ENCODE measurements around the gene FAM78A. TPM values are rescaled to one million over a fixed set of nuclear protein-coding genes. Genes with fewer than 3 reads are reported as not detected.
A peak's percentile ranks its signal among the peaks of the same experiment; 100 is the strongest.

FAM78A gene
- polyA plus RNA-seq, 1 experiment: 0.40 TPM

DNA sequence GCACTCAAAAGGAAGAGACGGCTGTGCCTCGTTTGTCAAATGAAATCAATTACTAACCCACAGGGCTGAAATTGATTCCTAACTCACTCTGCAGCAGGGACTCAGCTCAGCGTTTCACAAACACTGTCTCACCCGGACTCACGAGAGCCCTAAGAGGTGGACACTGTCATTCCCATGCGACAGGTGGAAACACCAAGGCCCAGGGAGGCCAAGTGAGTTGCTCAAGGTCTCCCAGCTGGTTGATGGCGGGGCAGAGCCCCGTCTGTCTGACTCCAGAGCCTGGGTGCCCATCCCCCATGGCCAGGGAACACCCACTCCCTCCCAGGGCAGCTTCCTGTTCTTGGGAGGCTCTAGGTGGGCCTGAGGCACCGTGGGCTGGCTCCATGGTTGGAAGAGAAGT lies 11.9 kb upstream of the FAM78A start:
- POLR2A ChIA-PET: no interaction called here
- no peak for TF ChIP-seq CTCF (IDR thresholded peaks at IDR 0.05; ENCODE audit: low read depth, low read length)
- Histone ChIP-seq H3K27ac (ENCODE audit: low read depth, low read length) (no peak overlapping the region), H3K9me3 (ENCODE audit: control insufficient read depth, insufficient read depth, low read length) (no peaks in the 10 kb centered on the region; the same call in 1 of the 2 replicates), H3K27me3 (ENCODE audit: control insufficient read depth, insufficient read depth, low read length) (peaks cover 11% of the 10 kb centered on the region), H3K4me3 (ENCODE audit: low read depth, low read length) (no peak overlapping the region)
- DNase-seq (ENCODE audit: low read depth, low spot score): no peak
- CTCF ChIA-PET: interaction anchor here (1.6 kb wide), 1 partner anchor 109 kb away, joined by 4 read pairs; no protein-coding TSS in a partner anchor

DNA sequence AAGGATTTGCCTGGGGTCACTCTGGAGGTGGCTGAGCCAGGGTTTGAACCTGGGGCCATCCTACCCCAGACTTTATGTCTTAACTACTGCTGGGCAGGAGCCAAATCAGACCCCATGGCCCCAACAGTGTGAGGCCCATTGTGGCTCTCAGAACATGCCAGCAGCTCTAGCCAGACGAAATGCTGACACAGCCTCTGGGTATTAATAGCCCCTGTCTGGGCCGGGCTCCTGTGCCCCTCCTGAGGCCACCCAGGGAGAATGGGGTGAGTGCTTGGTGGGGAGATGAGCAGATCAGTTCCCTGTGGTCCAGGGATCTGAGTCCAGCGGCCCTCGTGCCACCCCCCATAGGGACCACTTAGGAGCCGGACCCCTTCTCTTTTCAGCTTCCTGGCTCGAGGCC lies 11.0 kb upstream of the FAM78A start:
- peaks cover 16% of the 10 kb centered on the region for H3K27me3 ChIP-seq (ENCODE audit: control insufficient read depth, insufficient read depth, low read length)
- no peak for TF ChIP-seq CTCF (IDR thresholded peaks at IDR 0.05; ENCODE audit: low read depth, low read length)
- ChIA-PET CTCF (no interaction called here), POLR2A (no interaction called here)
- H3K27ac ChIP-seq (ENCODE audit: low read depth, low read length): no peak overlapping the region
- H3K4me3 ChIP-seq (ENCODE audit: low read depth, low read length): no peak overlapping the region
- no peak for DNase-seq (ENCODE audit: low read depth, low spot score)
- H3K9me3 ChIP-seq (ENCODE audit: control insufficient read depth, insufficient read depth, low read length): no peaks in the 10 kb centered on the region; the same call in 1 of the 2 replicates

DNA sequence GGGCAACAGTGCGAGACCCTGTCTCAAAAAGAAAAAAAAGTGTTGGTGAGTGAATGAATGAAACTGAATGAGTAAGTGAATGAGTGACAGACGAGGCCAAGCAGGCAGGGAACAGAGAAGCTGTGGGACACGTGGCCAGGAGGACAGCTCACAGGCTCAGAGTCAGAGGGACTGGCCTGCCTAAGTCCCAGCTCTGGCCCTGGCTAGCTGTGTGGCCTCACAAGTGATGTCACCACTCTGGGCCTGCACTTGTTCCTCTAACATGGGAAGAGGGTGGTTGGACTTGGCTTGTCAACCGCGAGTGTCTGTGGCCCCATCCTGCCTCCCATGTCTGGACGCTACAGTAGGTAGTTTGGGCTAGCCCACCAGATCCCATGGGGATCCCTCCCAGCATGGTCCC lies 8.5 kb upstream of the FAM78A start:
- Histone ChIP-seq H3K27me3 (ENCODE audit: control insufficient read depth, insufficient read depth, low read length) (peaks cover 38% of the 10 kb centered on the region), H3K4me3 (ENCODE audit: low read depth, low read length) (no peak overlapping the region), H3K27ac (ENCODE audit: low read depth, low read length) (no peak overlapping the region), H3K9me3 (ENCODE audit: control insufficient read depth, insufficient read depth, low read length) (no peaks in the 10 kb centered on the region; the same call in 1 of the 2 replicates)
- TF ChIP-seq CTCF (IDR thresholded peaks at IDR 0.05; ENCODE audit: low read depth, low read length): no peak
- no peak for DNase-seq (ENCODE audit: low read depth, low spot score)
- ChIA-PET CTCF (no interaction called here), POLR2A (no interaction called here)

- ChIA-PET CTCF (no interaction called here), POLR2A (no interaction called here)
- TF ChIP-seq CTCF (IDR thresholded peaks at IDR 0.05; ENCODE audit: low read depth, low read length): no peak
- no peak overlapping the region for H3K27ac ChIP-seq (ENCODE audit: low read depth, low read length)
- H3K4me3 ChIP-seq (ENCODE audit: low read depth, low read length): peak overlapping the region; percentile 36; the same call in 1 of the 2 replicates
- H3K27me3 ChIP-seq (ENCODE audit: control insufficient read depth, insufficient read depth, low read length): peaks cover 43% of the 10 kb centered on the region
- DNase-seq (ENCODE audit: low read depth, low spot score): no peak
- no peaks in the 10 kb centered on the region; the same call in 1 of the 2 replicates for H3K9me3 ChIP-seq (ENCODE audit: control insufficient read depth, insufficient read depth, low read length)
Observed at GRCh38 chr9:131282688-131283422, 6.5 kb upstream of the FAM78A start.

DNA sequence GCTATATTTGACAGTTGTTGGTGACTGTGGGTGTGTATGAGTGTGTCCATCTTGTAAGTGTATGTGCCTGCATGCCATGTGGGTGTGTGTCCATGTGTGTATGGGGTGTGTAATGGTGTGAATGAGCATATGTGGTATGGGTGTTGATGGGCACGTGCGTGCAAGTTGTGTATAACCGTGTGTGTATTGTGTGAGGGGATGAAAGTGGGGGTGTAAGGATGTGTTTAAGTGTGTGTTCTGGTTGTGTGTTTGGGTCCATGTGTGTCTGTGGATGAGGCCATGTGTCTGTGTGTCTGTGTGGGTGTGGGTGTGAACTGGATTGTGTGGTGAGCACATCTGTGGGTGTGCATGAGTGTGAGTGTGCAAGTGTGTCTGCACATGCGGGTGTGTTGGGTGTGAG lies 5.9 kb upstream of the FAM78A start:
- ChIA-PET CTCF (no interaction called here), POLR2A (no interaction called here)
- H3K9me3 ChIP-seq (ENCODE audit: control insufficient read depth, insufficient read depth, low read length): no peaks in the 10 kb centered on the region
- DNase-seq (ENCODE audit: low read depth, low spot score): no peak
- peaks cover 43% of the 10 kb centered on the region for H3K27me3 ChIP-seq (ENCODE audit: control insufficient read depth, insufficient read depth, low read length)
- TF ChIP-seq CTCF (IDR thresholded peaks at IDR 0.05; ENCODE audit: low read depth, low read length): no peak
- H3K27ac ChIP-seq (ENCODE audit: low read depth, low read length): no peak overlapping the region
- no peak overlapping the region for H3K4me3 ChIP-seq (ENCODE audit: low read depth, low read length)

Measured in AG04450 (cell line).